Myocyte (in vitro differentiated cells): Measurements from ENCODE around the gene CEND1. TPM values are rescaled to one million over a fixed set of nuclear protein-coding genes. Genes with fewer than 3 reads are reported as not detected.
A peak's percentile ranks its signal among the peaks of the same experiment; 100 is the strongest.

ENCODE experiments used
- DNase-seq: peaks from one replicate; pipeline ENCODE4 v3.0.0-alpha.2; 2012; ENCODE audit warnings: low read depth
- total RNA-seq: library from RNA; depleted of rRNA; stranded (reverse); fragments of >200 nt; gene quantifications from 2 replicates; pipeline ENCODE4 v1.2.3, GENCODE V29; 2014

CEND1 gene
- total RNA-seq, 1 donor from 2014 or later: 0.53 TPM

DNA sequence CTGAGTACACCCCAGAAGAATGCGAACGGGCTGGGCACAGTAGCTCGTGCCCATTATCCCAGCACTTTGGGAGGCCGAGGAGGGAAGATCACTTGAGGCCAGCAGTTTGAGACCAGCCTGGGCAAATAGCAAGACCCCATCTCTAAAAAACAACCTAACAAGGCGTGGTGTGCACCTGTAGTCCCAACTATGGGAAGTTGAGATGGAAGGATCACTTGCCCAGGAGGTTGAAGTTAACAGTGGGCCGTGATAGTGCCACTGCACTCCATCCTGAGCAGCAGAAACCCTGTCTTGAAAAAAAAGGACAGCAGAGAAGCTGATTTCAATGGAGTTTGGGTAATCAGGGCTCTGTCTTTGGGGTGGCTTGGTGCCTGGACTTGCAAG, 23.2 kb upstream of the CEND1 start:
- no peak for DNase-seq

DNA sequence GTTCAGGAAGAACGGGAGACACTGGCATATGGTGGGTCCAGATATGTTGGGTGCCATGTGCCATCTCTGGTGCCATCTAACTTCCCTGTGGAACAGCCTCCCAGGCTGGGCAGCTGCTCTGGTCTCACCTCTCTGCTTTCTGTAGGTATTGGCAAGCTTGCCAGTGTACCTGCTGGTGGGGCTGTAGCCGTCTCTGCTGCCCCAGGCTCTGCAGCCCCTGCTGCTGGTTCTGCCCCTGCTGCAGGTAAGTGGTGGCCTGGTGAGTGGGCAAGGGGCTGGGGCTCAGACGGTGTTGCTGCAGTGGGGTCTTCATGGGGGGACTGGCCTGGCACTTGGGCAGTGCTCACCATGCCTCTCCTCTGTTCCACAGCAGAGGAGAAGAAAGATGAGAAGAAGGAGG, 22.5 kb upstream of the CEND1 start:
- no peak for DNase-seq

DNA sequence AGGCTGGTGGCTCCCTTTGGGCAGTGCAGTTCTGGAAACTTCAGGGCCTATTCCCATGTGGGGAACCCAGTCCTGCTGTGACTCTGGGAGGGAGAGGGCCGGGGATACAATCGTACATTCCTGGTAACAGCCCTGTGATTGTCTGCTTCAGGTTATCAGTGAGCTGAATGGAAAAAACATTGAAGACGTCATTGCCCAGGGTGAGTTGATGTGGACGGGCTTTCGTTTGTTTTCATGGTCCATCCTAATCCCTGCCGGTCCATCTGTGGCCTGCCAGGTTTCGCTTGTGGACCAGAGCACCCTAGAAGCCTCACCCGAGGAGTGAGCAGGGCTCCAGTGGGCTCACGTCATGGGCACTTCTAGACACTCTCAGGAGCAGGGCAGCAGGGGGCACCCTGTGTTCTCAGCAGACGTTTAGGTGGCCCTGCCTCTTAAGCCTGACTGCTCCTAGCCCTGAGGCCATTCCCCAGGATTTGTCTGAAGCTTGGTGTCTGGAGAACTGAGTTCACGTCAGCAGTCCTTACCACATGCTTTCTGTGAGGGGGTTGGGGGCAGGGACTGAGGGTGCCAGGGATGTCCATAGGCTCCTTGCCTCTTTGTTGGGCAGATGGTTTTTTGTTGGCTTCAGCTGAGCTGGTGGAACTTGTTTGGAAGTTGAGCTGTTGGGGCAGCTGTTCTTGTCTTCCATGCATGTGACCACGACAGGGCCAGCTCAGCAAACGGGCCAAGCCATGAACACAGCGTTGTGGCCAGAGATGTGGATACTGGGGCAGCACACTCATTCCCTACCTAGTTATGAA, 21.8 kb upstream of the CEND1 start:
- DNase-seq: peak; percentile 95

DNA sequence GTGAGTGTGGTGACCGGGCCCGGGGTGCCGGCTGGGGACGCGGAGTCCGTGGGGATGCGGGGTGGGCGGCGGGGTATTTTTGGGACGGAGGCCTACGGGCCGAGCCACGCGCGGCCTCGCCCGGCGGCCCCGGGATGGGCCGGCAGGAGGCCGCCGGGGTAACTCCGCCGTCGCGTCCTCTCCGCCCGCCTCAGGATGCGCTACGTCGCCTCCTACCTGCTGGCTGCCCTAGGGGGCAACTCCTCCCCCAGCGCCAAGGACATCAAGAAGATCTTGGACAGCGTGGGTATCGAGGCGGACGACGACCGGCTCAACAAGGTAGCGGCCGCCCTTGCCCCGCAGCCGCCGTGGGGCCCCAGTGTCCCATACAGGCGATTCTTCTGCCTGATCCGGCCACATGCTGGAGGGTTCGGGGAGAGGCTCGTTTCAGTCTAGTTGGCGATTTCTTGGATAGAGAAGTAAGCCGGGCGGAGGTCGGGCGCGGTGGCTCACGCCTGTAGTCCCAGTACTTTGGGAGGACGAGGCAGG, 20.2 kb upstream of the CEND1 start:
- DNase-seq: no peak

DNA sequence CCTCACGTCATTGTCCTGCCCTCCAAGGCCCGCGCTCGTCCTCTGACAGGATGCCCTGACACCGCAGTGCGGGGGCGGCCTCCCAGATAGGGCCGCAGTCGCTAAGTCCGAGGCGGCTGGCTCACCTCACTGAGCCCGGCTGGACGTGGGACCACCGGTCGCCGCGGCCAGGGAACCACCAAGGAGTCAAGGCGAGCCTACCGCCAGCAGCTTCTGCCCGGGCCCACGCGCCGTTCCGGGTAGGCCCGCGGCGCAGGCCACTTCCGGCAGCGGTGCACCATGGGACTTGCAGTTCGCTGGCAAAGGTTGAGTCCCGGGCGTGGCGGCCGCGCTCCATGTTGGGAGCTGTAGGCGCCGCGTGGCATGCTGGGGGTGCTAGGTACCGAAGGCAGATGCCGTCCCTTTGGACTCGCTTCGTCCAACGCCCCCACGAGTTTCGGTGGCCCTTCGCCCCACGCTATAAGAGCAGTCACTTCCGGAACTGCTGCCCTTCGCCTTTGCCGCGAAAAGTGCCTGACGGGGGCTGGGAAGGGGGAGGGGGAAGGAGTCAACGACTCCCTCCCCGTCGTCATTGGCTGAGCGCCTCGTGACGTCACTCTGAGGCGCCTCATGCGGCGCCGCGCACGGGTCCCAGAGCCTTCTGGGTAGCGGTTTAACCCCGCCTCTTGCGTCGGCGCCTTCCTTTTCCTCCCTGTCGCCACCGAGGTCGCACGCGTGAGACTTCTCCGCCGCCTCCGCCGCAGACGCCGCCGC, 19.6 kb upstream of the CEND1 start, which contains the start of gene RPLP2:
Gene RPLP2 (plus strand): TSS at position 681 of the 753 bp plus-strand sequence. CDS start 268 bp downstream, outside the sequence.
- peak; percentile 98 for DNase-seq

DNA sequence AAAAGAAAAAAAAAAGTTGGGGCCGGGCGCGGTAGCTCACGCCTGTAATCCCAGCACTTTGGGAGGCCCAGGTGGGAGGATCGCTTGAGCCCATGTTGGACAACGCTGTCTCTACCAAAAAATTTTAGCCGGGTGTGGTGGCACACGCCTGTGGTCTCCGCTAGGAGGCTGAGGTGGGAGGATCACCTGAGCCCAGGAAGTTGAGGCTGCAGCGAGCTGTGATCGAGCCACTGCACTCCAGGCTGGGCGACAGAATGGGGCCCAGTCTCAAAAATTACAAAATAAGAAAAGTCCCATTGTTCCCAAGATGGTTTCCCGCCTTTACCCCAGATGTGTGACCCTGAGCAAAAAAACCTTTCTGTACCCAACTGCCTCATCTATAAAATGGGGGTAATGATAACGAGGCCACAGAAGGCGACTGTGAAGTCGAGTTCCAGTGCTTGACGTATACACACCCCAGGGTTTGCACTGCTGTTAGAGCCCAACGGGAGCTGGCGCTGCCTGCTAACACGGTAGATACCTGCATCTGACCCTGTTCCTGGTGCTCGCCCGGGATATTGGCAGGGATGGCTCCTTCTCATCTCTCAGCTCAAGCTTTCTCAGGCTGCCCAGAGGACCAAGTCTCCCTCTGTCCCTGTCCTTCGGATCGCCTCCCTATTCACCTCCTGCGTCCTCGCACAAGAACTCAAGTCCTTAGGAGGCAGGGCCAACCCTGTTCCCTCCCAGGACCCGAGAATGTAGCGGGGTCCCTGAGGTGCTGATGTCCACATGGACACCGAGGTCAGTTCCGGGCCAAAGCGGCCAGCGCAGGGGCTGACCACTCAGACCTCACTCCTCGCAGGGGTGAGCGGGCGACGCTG, 18.8 kb upstream of the CEND1 start:
- no peak for DNase-seq

DNA sequence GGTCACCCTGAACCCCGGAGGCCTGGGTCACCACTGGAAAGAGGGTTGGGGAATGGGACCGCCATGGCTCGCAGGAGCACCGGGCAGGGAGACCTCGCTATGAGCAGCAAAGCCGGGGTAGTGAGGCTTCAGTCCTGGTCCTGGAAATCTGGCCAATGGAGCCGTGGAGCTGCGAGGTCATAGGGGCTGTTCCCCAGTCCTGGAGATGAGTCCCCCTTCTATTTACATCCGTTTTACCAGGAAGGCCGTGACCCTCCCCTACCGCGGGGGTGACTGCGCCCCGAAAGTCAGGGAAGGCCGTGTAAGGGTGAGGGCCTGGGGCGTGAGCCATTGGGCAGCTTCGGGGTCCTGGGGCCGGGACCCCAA, 14.7 kb upstream of the CEND1 start:
- DNase-seq: no peak

DNA sequence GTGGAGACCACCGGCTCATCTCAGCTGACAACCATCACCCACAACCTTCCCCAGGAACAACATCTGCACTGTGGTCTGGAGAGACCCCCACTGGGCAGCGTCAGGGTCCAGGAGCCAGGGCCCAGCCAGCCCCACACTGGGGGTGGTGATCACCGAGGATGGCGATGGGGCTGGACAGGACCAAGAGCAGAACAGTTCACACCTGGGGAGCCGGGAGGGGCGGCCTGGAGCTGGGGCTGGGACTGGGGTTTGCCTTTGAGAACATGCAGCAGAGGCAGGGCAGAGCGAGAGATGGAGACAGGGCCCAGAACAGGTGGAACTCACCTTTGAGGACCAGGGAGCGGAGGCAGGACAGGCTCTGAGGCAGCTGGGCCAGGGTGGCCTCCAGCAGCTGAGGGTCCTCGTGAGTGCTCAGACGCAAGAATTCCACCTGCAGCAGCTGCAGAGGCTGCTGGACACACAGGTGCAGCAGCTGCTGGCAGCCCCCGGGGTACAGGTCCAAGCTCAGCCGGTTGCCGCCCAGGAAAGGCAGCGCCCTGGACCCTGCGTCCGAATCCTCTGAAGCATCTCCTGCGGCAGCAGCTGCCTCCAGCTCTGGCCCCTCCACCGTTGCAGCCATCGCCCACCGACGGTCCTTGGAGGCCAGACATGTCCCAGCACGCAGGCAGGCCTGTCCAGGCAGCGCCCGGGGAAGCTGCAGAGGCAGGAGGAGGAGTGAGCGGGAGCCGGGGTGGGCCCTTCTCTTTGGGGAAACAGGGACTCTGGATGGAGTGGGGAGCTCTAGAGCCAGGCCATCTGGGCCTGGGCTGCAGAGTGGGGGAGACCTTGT, 14.1 kb upstream of the CEND1 start:
- DNase-seq: no peak

DNA sequence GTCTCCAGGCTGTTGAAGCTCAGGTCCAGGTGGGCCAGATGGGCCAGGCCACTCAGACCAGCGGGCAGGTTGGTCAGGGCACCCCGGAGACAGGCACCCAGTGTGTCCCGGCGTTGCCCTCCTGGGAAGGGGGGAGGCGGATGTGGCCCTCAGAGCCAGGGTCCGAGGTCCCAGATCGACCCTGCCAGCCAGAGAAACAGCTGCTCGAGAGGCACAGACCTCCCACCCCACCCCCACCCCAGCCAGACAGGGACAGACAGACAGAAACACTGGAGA, 13.5 kb upstream of the CEND1 start:
- DNase-seq: no peak

DNA sequence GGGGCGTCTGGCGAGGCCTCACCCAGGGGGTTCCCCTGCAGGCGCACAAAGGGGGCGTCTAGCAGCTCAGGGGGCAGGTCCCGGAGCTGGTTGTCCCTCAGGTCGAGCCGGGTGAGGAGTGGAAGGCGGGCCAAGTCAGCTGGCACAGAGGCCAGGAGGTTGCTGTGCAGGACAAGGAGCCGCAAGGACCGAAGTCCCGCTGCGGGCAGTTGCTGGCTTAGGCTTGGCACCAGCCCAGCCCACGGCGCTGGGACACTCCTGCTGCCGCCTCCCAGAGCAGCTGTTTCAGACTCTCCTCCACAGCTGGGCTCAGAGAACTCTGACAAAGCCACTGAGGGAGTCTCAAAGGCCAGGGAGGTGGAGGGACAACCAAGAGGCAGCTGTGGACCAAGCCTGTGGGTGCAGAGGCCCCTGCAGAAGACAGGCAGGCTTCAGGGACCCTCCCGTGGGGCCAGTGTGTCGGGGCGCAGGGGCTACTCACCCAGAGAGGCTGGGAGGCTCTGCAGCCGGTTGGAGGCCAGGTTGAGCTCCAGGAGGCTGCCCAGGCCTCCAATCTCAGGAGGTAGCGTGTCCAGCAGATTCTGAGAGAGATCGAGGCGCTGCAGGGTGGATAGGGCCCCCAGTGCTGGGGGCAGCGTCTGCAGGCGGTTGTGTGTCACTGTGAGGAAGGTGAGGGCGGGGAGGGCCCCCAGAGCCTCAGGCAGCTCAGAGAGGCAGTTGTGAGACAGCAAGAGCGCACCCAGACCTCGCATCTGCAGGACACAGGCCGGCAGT, 13.0 kb upstream of the CEND1 start:
- DNase-seq: no peak

DNA sequence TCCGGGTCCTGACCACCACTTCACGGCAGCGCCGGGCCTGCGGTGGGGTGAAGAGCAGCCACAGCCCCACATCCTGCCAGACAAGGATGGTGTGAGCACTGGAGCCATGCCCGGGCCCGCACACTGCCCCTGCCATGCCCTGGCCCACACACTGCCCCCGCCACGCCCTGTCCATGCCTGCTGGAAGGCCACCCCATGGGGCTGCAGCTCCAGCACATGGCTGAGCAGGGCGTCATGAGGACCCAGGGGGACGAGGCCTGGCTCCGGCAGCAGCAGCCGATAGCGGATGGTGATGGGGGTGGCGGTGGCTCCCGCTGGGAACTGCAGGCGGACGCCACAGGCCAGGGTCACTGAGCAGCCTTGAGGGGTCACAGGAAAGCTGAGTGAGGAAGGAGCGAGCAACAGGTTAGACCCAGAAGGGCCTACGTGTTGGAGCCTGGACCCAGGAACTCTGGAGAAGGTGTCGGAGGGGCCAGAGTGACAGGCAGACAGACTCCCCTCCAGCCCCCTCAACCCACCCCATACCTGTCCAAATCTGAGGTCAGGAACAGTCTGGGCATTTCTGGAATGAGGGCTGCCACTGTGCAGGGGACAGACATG, 12.2 kb upstream of the CEND1 start:
- DNase-seq: no peak

DNA sequence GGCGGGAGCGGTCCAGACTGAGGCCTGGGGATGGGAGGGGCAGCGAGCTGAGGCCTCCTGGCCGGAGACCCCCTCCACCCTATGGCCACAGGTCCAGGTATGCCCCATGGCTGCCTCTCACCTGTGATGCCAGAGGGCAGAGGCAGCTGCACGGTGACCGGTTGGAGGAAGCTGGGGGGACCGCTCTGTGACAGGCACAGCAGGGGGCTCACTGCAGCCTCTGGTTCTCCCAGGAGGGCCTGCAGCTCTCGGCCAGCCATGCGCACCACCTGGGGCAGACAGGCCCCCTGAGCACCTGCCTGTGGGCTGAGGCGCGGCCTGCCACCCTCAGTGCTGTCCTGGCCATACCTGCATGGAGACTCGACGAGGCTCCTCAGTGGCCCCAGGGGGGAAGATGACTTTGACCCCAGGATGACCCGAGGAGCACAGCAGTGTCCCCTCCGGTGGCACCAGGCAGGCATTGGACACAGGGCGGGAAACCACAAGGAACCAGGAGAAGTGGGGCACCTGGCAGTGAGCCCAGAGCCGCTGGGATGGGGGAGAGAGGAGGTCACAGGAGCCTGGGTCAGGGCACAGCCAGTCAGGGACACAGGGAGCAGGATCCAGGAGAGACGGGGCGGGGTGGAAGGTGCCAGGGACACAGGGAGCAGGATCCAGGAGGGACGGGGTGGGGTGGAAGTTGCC, 11.3 kb upstream of the CEND1 start:
- DNase-seq: no peak

DNA sequence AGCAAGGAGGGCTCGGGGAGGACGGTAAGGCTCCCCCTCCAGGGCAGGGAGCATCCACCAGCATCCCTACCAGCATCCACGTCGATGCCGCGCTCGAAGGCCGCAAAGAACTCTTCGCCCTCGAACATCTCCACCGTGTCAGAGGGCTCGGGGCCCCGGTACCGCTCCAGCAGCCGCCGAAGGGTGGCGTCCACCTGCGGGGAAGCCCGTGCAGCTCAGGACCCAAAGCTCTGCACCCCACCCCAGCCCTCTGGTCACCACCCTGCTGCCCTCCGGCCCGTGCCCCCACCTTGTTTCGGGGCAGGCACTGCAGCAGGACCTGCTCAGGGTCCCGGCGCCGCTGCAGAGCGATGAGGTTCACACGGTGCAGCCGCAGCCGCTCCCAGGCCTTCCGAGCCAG, 10.6 kb upstream of the CEND1 start:
- no peak for DNase-seq

DNA sequence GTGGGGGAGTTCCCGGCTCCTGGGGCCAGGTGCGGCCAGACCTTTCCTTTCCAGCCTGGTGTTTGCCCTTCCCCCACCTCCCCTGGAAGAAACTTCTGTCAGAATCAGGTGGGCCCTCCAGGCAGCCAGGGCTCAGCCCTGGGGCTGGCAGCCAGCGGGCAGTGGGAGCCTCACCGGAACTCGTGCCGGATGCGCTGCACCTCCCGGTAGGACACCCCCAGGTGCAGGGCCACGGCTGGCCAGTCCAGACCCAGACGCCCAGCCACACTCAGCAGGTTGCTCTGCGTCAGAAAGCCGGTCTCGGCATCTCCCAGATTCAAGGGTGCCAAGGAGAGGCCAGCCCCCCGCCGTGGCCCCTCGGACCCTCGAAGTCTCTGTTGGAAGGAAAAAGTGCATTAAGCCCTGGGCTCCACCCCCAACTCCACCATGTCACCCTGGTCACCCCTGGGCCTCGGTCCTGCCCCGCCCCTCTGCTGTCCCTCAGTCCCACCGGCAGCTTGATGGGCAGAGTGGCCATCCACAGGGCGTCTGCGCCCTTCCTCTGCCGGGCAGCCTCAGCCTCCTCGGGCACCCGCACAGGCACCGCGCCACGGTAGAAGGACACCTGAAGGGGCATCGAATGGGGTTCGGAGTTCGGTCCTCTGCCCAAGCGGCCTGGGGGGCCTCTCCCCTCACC, 9.9 kb upstream of the CEND1 start:
- DNase-seq: no peak

DNA sequence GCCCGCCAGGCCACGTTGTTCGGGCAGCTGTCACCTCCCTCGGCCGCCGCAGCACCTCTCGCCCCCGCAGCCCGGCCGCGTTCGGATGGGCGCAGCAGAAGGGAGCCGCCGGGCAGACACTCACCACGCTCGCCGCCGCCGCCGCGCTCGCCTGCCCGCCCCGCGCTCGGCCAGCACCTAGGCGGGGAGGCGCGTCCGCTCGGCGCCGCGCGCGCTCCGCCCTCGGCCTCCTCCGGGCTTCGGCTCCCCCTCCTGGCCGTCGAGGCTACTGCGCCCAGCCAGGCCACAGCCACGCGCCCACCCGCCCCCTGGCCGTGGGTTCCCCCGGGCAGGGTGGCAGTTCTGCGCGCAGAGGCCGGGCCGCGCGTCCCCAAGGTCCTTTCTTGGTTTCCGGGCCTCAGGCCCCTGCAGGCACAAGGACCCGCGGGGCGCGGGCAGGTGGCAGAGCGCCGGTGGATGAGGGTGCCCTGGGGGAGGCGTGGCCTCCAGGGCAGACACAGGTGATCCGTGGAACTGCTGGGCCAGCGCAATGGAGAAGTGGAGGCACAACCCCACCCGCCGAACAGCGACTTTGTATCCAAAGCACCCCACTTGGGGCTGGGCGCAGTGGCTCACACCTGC, 8.3 kb upstream of the CEND1 start, which contains the start of gene SLC25A22:
Gene SLC25A22 (minus strand): TSS at position 189 of the 621 bp plus-strand sequence. CDS start 3,275 bp downstream, outside the sequence.
- DNase-seq: peak; percentile 76

DNA sequence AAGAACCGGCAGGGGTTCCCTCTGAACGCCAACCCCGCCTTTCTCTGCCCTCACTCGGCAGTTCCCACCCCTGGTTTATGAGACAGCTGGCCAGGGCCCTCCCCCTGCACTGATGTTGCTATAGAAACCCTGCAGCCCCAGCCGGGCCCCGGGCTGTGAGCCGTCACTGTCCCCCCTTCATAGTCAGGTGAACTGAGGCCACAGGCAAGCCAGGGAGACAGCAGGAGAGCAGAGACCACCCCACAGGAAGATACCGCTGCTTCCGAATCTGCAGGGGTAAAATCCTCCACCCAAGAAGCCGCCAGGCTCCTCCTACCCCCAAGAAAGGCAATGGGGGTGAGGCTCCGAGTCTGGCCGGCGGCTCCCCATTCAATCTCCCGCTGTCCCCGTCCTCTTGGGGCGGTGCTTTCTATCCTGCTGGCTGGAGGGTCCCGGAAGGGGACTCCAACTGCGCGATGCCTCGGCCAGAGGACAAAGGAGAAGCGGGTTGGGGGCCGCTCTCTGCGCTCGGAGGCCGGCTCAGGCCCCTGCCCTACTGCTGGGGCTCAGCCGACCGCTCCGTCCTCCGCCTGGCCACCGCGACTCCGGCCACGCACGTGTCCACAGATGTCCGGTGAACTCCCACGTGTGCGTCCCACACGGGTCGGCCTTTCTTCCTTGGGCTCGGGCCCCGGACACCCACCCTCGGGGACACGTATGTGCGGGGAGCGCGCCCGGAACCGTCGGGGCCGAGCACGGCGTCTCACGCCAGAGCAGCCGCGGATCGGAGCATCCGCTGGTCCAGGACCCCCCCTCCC, 7.6 kb upstream of the CEND1 start:
- peak; percentile 89 for DNase-seq
